ENCODE results near the gene BICDL2.
"Not testable (repeated sequence)": the region's sequence is repeated elsewhere in the genome, so short reads cannot be mapped to it uniquely, and the experiment has no call there.

The BICDL2 gene, protein sequence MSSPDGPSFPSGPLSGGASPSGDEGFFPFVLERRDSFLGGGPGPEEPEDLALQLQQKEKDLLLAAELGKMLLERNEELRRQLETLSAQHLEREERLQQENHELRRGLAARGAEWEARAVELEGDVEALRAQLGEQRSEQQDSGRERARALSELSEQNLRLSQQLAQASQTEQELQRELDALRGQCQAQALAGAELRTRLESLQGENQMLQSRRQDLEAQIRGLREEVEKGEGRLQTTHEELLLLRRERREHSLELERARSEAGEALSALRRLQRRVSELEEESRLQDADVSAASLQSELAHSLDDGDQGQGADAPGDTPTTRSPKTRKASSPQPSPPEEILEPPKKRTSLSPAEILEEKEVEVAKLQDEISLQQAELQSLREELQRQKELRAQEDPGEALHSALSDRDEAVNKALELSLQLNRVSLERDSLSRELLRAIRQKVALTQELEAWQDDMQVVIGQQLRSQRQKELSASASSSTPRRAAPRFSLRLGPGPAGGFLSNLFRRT

DNA sequence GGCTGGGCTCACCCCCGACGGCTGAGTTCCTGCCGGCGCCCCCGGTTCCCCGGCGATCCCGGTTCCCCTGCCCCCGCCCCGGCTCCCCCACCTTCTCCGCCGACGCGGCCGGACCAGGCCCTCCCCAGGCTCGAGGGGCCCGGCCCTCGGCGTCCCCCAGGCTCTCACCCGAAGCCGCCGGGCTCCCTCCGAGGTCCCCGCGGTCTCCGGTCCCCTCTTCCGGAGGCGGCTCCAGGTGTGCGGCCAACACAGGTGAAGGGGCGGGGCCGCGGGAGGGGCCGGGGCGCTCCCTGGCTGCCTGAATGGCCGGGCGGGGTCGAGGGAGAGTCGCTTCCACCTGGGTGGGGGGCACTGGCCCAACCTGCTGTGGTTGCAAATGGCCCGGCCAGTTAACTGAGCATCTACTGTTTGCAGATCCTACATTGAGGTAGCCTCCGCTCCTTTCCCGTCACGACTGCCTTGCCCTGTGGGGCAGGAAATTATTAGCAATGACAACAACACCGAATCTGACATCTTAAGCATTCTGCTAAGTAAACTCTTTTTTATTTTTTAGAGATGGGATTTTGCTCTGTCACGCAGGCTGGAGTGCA lies at the start of gene BICDL2:
TSS of gene BICDL2 (minus strand) at position 219 of the 590 bp plus-strand sequence. CDS start 1,448 bp downstream, outside the sequence.
- peak within 1 kb of the TSS; percentile 52 for H3K27ac ChIP-seq
- TF ChIP-seq ZFX (IDR thresholded peaks at IDR 0.05; ENCODE audit: borderline replicate concordance), result no peak
- TF ChIP-seq, protein P1, sequence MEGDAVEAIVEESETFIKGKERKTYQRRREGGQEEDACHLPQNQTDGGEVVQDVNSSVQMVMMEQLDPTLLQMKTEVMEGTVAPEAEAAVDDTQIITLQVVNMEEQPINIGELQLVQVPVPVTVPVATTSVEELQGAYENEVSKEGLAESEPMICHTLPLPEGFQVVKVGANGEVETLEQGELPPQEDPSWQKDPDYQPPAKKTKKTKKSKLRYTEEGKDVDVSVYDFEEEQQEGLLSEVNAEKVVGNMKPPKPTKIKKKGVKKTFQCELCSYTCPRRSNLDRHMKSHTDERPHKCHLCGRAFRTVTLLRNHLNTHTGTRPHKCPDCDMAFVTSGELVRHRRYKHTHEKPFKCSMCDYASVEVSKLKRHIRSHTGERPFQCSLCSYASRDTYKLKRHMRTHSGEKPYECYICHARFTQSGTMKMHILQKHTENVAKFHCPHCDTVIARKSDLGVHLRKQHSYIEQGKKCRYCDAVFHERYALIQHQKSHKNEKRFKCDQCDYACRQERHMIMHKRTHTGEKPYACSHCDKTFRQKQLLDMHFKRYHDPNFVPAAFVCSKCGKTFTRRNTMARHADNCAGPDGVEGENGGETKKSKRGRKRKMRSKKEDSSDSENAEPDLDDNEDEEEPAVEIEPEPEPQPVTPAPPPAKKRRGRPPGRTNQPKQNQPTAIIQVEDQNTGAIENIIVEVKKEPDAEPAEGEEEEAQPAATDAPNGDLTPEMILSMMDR (IDR thresholded peaks at IDR 0.05), result no peak

DNA sequence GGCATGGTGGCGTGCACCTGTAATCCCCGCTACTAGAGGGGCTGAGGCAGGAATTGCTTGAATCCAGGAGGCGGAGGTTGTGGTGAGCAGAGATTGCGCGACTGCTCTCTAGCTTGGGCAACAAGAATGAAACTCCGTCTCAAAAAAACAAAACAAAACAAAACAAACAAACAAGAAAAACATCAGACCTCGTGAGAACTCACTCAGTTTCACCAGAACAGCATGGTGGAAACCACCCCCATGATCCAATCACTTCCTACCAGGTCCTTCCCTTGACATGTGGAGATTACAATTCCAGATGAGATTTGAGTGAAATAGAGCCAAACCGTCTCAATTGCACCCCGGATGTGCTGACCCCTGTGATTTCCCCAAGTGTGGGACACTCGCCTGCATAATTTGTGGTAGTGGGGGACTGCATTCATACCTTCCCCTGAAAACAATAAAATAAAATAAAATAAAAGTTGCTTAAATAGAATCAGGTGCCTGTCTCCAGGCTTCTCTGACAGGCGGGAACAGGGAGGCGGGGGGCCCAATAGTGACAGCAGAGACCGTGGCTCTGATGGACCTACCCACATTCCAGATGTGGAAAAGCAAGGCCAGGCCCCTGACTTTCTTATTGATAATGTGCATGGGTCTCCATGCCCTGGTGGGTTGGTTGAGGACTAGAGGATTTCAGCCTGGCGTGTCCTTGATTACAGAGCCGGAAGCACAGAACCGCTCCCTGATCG lies 49.3 kb upstream of the BICDL2 start:
- no peak overlapping the region for H3K27ac ChIP-seq
- TF ChIP-seq, protein P1 (IDR thresholded peaks at IDR 0.05), result no peak
- TF ChIP-seq ZFX (IDR thresholded peaks at IDR 0.05; ENCODE audit: borderline replicate concordance), result no peak

DNA sequence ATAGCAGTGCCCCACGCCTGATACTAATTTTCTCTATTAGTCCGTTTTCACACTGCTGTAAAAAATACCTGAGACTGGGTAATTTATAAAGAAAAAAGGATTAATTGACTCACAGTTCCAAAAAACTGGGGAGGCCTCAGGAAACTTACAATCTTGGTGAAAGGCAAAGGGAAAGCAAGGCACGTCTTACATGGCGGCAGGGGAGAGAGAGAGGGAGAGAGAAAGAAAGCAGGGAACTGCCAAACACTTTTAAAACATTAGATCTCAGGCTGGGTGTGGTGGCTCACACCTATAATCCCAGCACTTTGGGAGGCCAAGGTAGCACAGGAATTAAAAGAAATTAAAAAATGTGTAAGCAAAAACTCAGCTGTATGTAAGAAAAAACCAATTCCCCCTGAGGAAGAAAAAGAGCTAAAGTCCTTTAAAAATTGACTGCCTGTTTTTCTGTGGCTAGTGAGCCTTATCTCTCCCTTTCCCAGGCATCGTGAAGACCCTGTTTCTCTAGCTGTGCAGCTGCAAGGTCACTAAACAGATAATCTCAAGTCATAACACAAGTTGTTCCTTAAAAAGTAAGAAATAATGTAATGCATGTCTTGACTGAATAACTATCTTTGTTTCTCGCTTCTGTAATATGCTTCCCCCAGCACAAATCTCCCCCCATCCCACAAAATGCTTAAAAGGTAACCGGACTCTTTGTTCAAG lies 48.4 kb upstream of the BICDL2 start:
- TF ChIP-seq, protein P1 (IDR thresholded peaks at IDR 0.05), result no peak
- no peak for TF ChIP-seq ZFX (IDR thresholded peaks at IDR 0.05; ENCODE audit: borderline replicate concordance)
- no peak overlapping the region for H3K27ac ChIP-seq

DNA sequence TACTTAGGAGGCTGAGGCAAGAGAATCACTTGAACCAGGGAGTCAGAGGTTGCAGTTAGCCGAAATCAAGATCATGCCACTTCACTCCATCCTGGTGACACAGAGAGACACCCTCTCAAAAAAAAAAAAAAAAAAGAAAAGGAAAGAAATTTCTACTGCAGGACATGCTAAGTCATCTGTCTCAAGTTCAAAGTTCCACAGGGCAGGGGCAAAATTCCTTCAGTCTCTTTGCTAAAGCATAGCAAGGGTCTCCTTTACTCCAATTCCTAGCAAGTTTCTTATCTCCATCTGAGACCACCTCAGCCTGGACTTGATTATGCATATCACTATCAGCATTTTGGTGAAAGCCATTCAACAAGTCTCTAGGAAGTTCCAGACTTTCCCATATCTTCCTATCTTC lies 47.7 kb upstream of the BICDL2 start:
- H3K27ac ChIP-seq, result no peak overlapping the region
- no peak for TF ChIP-seq ZFX (IDR thresholded peaks at IDR 0.05; ENCODE audit: borderline replicate concordance)
- TF ChIP-seq, protein P1 (IDR thresholded peaks at IDR 0.05), result no peak

DNA sequence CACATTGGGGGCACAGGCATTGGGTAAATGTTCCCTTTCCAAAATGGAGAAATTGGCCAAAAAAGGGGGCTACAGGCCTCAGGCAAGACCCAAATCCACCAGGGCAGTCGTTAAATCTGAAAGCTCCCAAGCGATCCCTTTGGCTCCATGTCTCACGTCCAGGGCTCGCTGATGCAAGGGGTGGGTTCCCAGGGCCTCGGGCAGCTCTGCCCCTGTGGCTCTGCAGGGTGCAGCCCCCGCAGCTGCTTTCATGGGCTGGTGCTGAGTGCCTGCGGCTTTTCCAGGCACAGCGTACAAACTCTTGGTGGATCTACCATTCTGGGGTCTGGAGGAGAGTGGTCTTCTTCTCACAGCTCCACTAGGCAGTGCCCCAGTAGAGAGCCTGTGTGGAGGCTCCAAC lies 46.7 kb upstream of the BICDL2 start:
- not testable (repeated sequence) for H3K27ac ChIP-seq

DNA sequence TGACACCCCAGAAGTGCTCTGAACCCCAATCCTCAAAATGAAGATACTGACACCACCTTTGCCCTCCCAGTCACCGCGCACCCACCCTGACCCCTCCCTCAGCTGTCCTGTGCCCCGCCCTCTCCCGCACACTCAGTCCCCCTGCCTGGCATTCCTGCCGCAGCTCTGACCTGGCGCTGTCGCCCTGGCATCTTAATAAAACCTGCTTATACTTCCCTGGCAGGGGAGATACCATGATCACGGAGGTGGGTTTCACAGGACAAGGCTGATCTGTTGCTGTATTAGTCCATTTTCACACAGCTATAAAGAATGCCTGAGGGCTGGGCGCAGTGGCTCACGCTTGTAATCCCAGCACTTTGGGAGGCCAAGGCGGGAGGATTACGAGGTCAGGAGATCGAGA lies 45.2 kb upstream of the BICDL2 start:
- not testable (repeated sequence) for H3K27ac ChIP-seq

DNA sequence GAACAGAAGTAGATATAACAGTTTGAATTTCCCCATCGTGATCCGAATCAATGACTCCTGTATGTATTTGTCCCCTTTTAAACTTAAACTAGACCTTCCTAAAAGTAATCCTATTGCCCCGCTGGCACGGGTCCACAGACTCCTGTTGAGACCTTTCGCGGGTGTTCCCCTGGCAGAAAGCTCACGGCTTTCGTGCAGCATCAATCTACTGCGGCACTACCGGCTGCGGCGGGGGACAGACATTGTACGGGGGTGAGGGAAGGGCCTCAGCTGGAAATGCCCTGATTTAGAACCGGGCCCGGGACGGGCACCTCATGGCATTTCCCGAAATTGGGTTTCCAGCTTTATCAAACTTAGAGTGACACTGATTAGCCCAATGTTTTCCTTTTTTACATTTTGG lies 43.3 kb upstream of the BICDL2 start:
- no peak overlapping the region for H3K27ac ChIP-seq
- TF ChIP-seq, protein P1 (IDR thresholded peaks at IDR 0.05), result no peak
- no peak for TF ChIP-seq ZFX (IDR thresholded peaks at IDR 0.05; ENCODE audit: borderline replicate concordance)

Measured in 22Rv1 (cell line).